GM06990 (cell line): Measurements from ENCODE around the gene MFAP2.

ENCODE experiments used
- DNase-seq: peaks from one replicate; pipeline ENCODE4 v3.0.0-alpha.2; 2011; ENCODE audit not compliant: insufficient read length; ENCODE audit errors: extremely low read depth
- H3K27me3 ChIP-seq: replicated peaks from 2 replicates; pipeline ENCODE4 v1.6.0; 2011; ENCODE audit warnings: low read length; ENCODE audit not compliant: control insufficient read depth, insufficient read depth
- H3K36me3 ChIP-seq: 2 replicates; pipeline ENCODE4 v1.5.1; 2011; ENCODE audit warnings: low read length; ENCODE audit not compliant: control insufficient read depth, insufficient read depth
- H3K4me3 ChIP-seq: replicated peaks from 2 replicates; pipeline ENCODE4 v1.5.1; 2011; ENCODE audit warnings: low read depth, mild to moderate bottlenecking, control low read depth, low read length
- CTCF ChIP-seq: IDR thresholded peaks from 2 replicates; pipeline ENCODE4 v1.5.1; 2011; ENCODE audit warnings: low read length, control low read depth, mild to moderate bottlenecking, inconsistent platforms; ENCODE audit not compliant: insufficient read depth, poor library complexity, severe bottlenecking

MFAP2 gene

GRCh38 chr1:16927711-16928485 is 52.5 kb downstream of the MFAP2 start:
- no peaks in the 10 kb centered on the region for H3K36me3 ChIP-seq
- DNase-seq, result no peak
- TF ChIP-seq CTCF, result no peak

GRCh38 chr1:16927256-16927655 is 53.2 kb downstream of the MFAP2 start:
- no peak for TF ChIP-seq CTCF
- no peak overlapping the region for H3K4me3 ChIP-seq
- no peak for DNase-seq
- peaks cover 1% of the 10 kb centered on the region for H3K27me3 ChIP-seq
- no peaks in the 10 kb centered on the region for H3K36me3 ChIP-seq

More at GRCh38 chr1:16927711-16928485, 52.5 kb downstream of the MFAP2 start:
- H3K27me3 ChIP-seq, result no peaks in the 10 kb centered on the region; the same call in 1 of the 2 replicates
- no peak overlapping the region for H3K4me3 ChIP-seq

GRCh38 chr1:16926491-16927073 is 53.8 kb downstream of the MFAP2 start:
- peaks cover 1% of the 10 kb centered on the region for H3K27me3 ChIP-seq
- no peak overlapping the region for H3K4me3 ChIP-seq
- H3K36me3 ChIP-seq, result no peaks in the 10 kb centered on the region
- no peak for TF ChIP-seq CTCF
- no peak for DNase-seq

DNA sequence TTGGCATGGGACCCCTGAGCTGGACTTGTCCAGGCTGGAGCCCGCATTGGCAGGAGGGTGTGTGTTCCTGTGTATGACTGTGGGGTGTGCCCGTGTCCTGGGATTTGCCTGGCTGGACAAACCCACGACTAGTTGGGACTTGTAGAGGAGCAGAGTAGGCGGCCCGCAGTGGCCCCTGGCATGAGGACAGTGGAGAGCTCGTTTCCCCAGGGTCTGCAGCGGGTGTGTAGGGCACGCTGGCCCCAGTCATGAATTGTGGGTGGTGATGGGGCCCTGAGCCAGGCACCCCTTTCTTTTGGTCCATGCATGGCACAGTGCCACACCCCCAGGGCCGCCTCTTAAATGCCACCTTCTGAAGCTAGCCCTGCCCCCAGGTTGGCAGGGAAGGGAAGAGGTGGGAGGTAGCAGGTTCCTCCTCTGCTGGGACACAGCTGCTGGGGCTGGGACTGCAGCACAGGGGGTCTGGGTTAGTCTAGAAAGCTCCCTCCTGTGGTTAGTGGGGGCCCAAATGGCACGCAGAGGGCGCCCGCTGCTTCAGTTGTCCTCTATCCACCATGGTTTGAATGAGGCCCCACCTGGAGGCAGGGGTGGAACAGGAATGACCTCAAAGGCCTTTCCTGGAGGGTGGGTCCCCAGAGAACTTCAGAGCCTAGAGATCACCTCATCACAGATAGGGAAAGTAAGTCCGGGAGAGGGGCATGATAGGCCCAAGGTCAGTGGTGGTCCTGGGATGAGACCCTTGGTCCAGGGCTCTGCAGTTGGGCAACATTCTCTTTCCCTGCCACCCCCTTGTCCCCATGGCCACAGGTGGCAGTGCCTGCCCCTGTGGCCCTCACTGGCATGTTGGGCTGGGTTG is 54.6 kb downstream of the MFAP2 start:
- Histone ChIP-seq H3K36me3 (no peaks in the 10 kb centered on the region), H3K4me3 (no peak overlapping the region), H3K27me3 (peaks cover 1% of the 10 kb centered on the region)
- TF ChIP-seq CTCF, result no peak
- no peak for DNase-seq

- H3K27me3 ChIP-seq, result peaks cover 1% of the 10 kb centered on the region
These were observed 55.4 kb downstream of the MFAP2 start for GRCh38 chr1:16924919-16925477.

More at GRCh38 chr1:16924919-16925477, 55.4 kb downstream of the MFAP2 start:
- no peak for DNase-seq
- Histone ChIP-seq H3K36me3 (no peaks in the 10 kb centered on the region), H3K4me3 (no peak overlapping the region)
- TF ChIP-seq CTCF, result no peak
